ENCODE measurements around the gene NAP1L4. TPM values are rescaled to one million over a fixed set of nuclear protein-coding genes. Genes with fewer than 3 reads are reported as not detected.

NAP1L4 gene
- polyA plus RNA-seq, 1 donor: 116 TPM

- Histone ChIP-seq H3K36me3 (ENCODE audit: control insufficient read depth, insufficient read depth, low read length) (peaks cover 91% of the 10 kb centered on the region), H3K9me3 (ENCODE audit: control insufficient read depth, low read depth, low read length) (no peaks in the 10 kb centered on the region)
Observed at GRCh38 chr11:2960139-2960538, 32.0 kb downstream of the NAP1L4 start.

GRCh38 chr11:2958251-2958650, 33.9 kb downstream of the NAP1L4 start:
- Histone ChIP-seq H3K4me3 (ENCODE audit: low read length) (no peak overlapping the region), H3K27me3 (ENCODE audit: control insufficient read depth, insufficient read depth, low read length) (no peaks in the 10 kb centered on the region), H3K36me3 (ENCODE audit: control insufficient read depth, insufficient read depth, low read length) (peaks cover 91% of the 10 kb centered on the region), H3K4me1 (ENCODE audit: control insufficient read depth, insufficient read depth, low read length) (no peaks in the 10 kb centered on the region), H3K27ac (ENCODE audit: low read length) (no peak overlapping the region), H3K9me3 (ENCODE audit: control insufficient read depth, low read depth, low read length) (no peaks in the 10 kb centered on the region)
- DNase-seq: no peak
- 92% methylated on average over 2 of the region's 3 CpGs for WGBS (ENCODE audit: insufficient coverage, low lambda C conversion rate)

More at GRCh38 chr11:2960139-2960538, 32.0 kb downstream of the NAP1L4 start:
- Histone ChIP-seq H3K27me3 (ENCODE audit: control insufficient read depth, insufficient read depth, low read length) (no peaks in the 10 kb centered on the region), H3K4me1 (ENCODE audit: control insufficient read depth, insufficient read depth, low read length) (no peaks in the 10 kb centered on the region), H3K4me3 (ENCODE audit: low read length) (no peak overlapping the region), H3K27ac (ENCODE audit: low read length) (no peak overlapping the region)
- no CpG with 5 or more reads among the region's 7 CpGs for WGBS (ENCODE audit: insufficient coverage, low lambda C conversion rate)
- DNase-seq: no peak

- H3K4me3 ChIP-seq (ENCODE audit: low read length): no peak overlapping the region
- H3K4me1 ChIP-seq (ENCODE audit: control insufficient read depth, insufficient read depth, low read length): no peaks in the 10 kb centered on the region
- no peaks in the 10 kb centered on the region for H3K9me3 ChIP-seq (ENCODE audit: control insufficient read depth, low read depth, low read length)
- H3K36me3 ChIP-seq (ENCODE audit: control insufficient read depth, insufficient read depth, low read length): peaks cover 96% of the 10 kb centered on the region
- no peak for DNase-seq
- WGBS (ENCODE audit: insufficient coverage, low lambda C conversion rate): no CpG with 5 or more reads among the region's 6 CpGs
- H3K27me3 ChIP-seq (ENCODE audit: control insufficient read depth, insufficient read depth, low read length): no peaks in the 10 kb centered on the region
- no peak overlapping the region for H3K27ac ChIP-seq (ENCODE audit: low read length)
Observed at GRCh38 chr11:2955906-2956476, 36.1 kb downstream of the NAP1L4 start.

- H3K27ac ChIP-seq (ENCODE audit: low read length): no peak overlapping the region
Observed at GRCh38 chr11:2954263-2954662, 37.9 kb downstream of the NAP1L4 start.

GRCh38 chr11:2952290-2952689, 39.8 kb downstream of the NAP1L4 start:
- DNase-seq: no peak
- Histone ChIP-seq H3K4me1 (ENCODE audit: control insufficient read depth, insufficient read depth, low read length) (no peaks in the 10 kb centered on the region), H3K27me3 (ENCODE audit: control insufficient read depth, insufficient read depth, low read length) (no peaks in the 10 kb centered on the region), H3K9me3 (ENCODE audit: control insufficient read depth, low read depth, low read length) (no peaks in the 10 kb centered on the region), H3K27ac (ENCODE audit: low read length) (no peak overlapping the region), H3K4me3 (ENCODE audit: low read length) (no peak overlapping the region), H3K36me3 (ENCODE audit: control insufficient read depth, insufficient read depth, low read length) (peaks cover 94% of the 10 kb centered on the region)
- WGBS (ENCODE audit: insufficient coverage, low lambda C conversion rate): no CpG with 5 or more reads among the region's 6 CpGs

More at GRCh38 chr11:2954263-2954662, 37.9 kb downstream of the NAP1L4 start:
- no peaks in the 10 kb centered on the region for H3K4me1 ChIP-seq (ENCODE audit: control insufficient read depth, insufficient read depth, low read length)
- DNase-seq: no peak
- WGBS (ENCODE audit: insufficient coverage, low lambda C conversion rate): no CpG with 5 or more reads among the region's 6 CpGs
- H3K36me3 ChIP-seq (ENCODE audit: control insufficient read depth, insufficient read depth, low read length): peaks cover 94% of the 10 kb centered on the region
- no peaks in the 10 kb centered on the region for H3K27me3 ChIP-seq (ENCODE audit: control insufficient read depth, insufficient read depth, low read length)
- H3K4me3 ChIP-seq (ENCODE audit: low read length): no peak overlapping the region
- no peaks in the 10 kb centered on the region for H3K9me3 ChIP-seq (ENCODE audit: control insufficient read depth, low read depth, low read length)

- H3K27ac ChIP-seq (ENCODE audit: low read length): no peak overlapping the region
- DNase-seq: no peak
- peaks cover 92% of the 10 kb centered on the region for H3K36me3 ChIP-seq (ENCODE audit: control insufficient read depth, insufficient read depth, low read length)
Observed at GRCh38 chr11:2951231-2952110, 40.7 kb downstream of the NAP1L4 start.

GRCh38 chr11:2950825-2951224, 41.3 kb downstream of the NAP1L4 start:
- Histone ChIP-seq H3K4me3 (ENCODE audit: low read length) (no peak overlapping the region), H3K36me3 (ENCODE audit: control insufficient read depth, insufficient read depth, low read length) (peaks cover 86% of the 10 kb centered on the region), H3K27me3 (ENCODE audit: control insufficient read depth, insufficient read depth, low read length) (no peaks in the 10 kb centered on the region), H3K9me3 (ENCODE audit: control insufficient read depth, low read depth, low read length) (no peaks in the 10 kb centered on the region), H3K4me1 (ENCODE audit: control insufficient read depth, insufficient read depth, low read length) (peaks cover 3% of the 10 kb centered on the region), H3K27ac (ENCODE audit: low read length) (no peak overlapping the region)
- WGBS (ENCODE audit: insufficient coverage, low lambda C conversion rate): 83% methylated on average over 1 of the region's 1 CpG
- no peak for DNase-seq

More at GRCh38 chr11:2951231-2952110, 40.7 kb downstream of the NAP1L4 start:
- no peaks in the 10 kb centered on the region for H3K4me1 ChIP-seq (ENCODE audit: control insufficient read depth, insufficient read depth, low read length)
- 90% methylated on average over 2 of the region's 9 CpGs for WGBS (ENCODE audit: insufficient coverage, low lambda C conversion rate)
- no peaks in the 10 kb centered on the region for H3K9me3 ChIP-seq (ENCODE audit: control insufficient read depth, low read depth, low read length)
- no peak overlapping the region for H3K4me3 ChIP-seq (ENCODE audit: low read length)
- no peaks in the 10 kb centered on the region for H3K27me3 ChIP-seq (ENCODE audit: control insufficient read depth, insufficient read depth, low read length)

GRCh38 chr11:2949920-2950319, 42.2 kb downstream of the NAP1L4 start:
- H3K9me3 ChIP-seq (ENCODE audit: control insufficient read depth, low read depth, low read length): no peaks in the 10 kb centered on the region
- DNase-seq: no peak
- H3K27ac ChIP-seq (ENCODE audit: low read length): no peak overlapping the region
- no peaks in the 10 kb centered on the region for H3K27me3 ChIP-seq (ENCODE audit: control insufficient read depth, insufficient read depth, low read length)
- peaks cover 82% of the 10 kb centered on the region for H3K36me3 ChIP-seq (ENCODE audit: control insufficient read depth, insufficient read depth, low read length)
- WGBS (ENCODE audit: insufficient coverage, low lambda C conversion rate): no CpG with 5 or more reads among the region's 11 CpGs
- H3K4me3 ChIP-seq (ENCODE audit: low read length): no peak overlapping the region
- peaks cover 7% of the 10 kb centered on the region for H3K4me1 ChIP-seq (ENCODE audit: control insufficient read depth, insufficient read depth, low read length)

- WGBS (ENCODE audit: insufficient coverage, low lambda C conversion rate): 100% methylated on average over 1 of the region's 11 CpGs
- Histone ChIP-seq H3K4me3 (ENCODE audit: low read length) (no peak overlapping the region), H3K4me1 (ENCODE audit: control insufficient read depth, insufficient read depth, low read length) (peaks cover 12% of the 10 kb centered on the region), H3K36me3 (ENCODE audit: control insufficient read depth, insufficient read depth, low read length) (peaks cover 81% of the 10 kb centered on the region), H3K27me3 (ENCODE audit: control insufficient read depth, insufficient read depth, low read length) (no peaks in the 10 kb centered on the region), H3K9me3 (ENCODE audit: control insufficient read depth, low read depth, low read length) (no peaks in the 10 kb centered on the region), H3K27ac (ENCODE audit: low read length) (no peak overlapping the region)
- DNase-seq: no peak
Observed at GRCh38 chr11:2947744-2948143, 44.4 kb downstream of the NAP1L4 start.

GRCh38 chr11:2945757-2946287, 46.3 kb downstream of the NAP1L4 start:
- no peak overlapping the region for H3K4me3 ChIP-seq (ENCODE audit: low read length)
- no CpG with 5 or more reads among the region's 8 CpGs for WGBS (ENCODE audit: insufficient coverage, low lambda C conversion rate)
- DNase-seq: no peak
- no peaks in the 10 kb centered on the region for H3K9me3 ChIP-seq (ENCODE audit: control insufficient read depth, low read depth, low read length)
- no peaks in the 10 kb centered on the region for H3K27me3 ChIP-seq (ENCODE audit: control insufficient read depth, insufficient read depth, low read length)
- H3K4me1 ChIP-seq (ENCODE audit: control insufficient read depth, insufficient read depth, low read length): peaks cover 16% of the 10 kb centered on the region
- no peak overlapping the region for H3K27ac ChIP-seq (ENCODE audit: low read length)
- H3K36me3 ChIP-seq (ENCODE audit: control insufficient read depth, insufficient read depth, low read length): peaks cover 62% of the 10 kb centered on the region
